ENCODE data around the gene CDC42SE2.

GRCh38 chr5:131416729-131417128 lies 152.9 kb downstream of the CDC42SE2 start:
- TF ChIP-seq FOXJ3 (CRISPR knock-in tag; IDR thresholded peaks at IDR 0.05; ENCODE audit: borderline replicate concordance), result no peak
- no peak for TF ChIP-seq E2F4 (CRISPR knock-in tag; IDR thresholded peaks at IDR 0.05; ENCODE audit: borderline replicate concordance, low read depth)
- TF ChIP-seq CTCF (IDR thresholded peaks at IDR 0.05), result no peak
- TF ChIP-seq PREB (CRISPR knock-in tag; IDR thresholded peaks at IDR 0.05; ENCODE audit: borderline replicate concordance), result no peak
- TF ChIP-seq ATF2 (CRISPR knock-in tag; IDR thresholded peaks at IDR 0.05; ENCODE audit: borderline replicate concordance, low read depth), result no peak
- no peak for TF ChIP-seq IRF1 (CRISPR knock-in tag; IDR thresholded peaks at IDR 0.05)
- TF ChIP-seq E2F1 (CRISPR knock-in tag; IDR thresholded peaks at IDR 0.05), result no peak
- no peak for TF ChIP-seq MXD4 (CRISPR knock-in tag; IDR thresholded peaks at IDR 0.05; ENCODE audit: borderline replicate concordance)
- TF ChIP-seq NR2C2 (CRISPR knock-in tag; IDR thresholded peaks at IDR 0.05), result no peak
- TF ChIP-seq OVOL2 (CRISPR knock-in tag; IDR thresholded peaks at IDR 0.05; ENCODE audit: borderline replicate concordance), result no peak
- TF ChIP-seq NR3C1 (CRISPR knock-in tag; conservative IDR thresholded peaks at IDR 0.05; ENCODE audit: low read depth), result no peak
- no peak for TF ChIP-seq ZBTB21 (CRISPR knock-in tag; IDR thresholded peaks at IDR 0.05; ENCODE audit: borderline replicate concordance)
